Epithelial cell of proximal tubule (primary cell): Measurements from ENCODE around the gene ELAVL1. TPM values are rescaled to one million over a fixed set of nuclear protein-coding genes. Genes with fewer than 3 reads are reported as not detected.

Experiments used
- DNase-seq: peaks from one replicate; pipeline ENCODE4 v3.0.0-alpha.2; 2011; ENCODE audit warnings: low read depth
- H3K4me3 ChIP-seq: 2 replicates; pipeline ENCODE4 v1.5.1; 2011; ENCODE audit warnings: low read depth, mild to moderate bottlenecking, low read length
- total RNA-seq: library from RNA; depleted of rRNA; stranded (reverse); fragments of >200 nt; gene quantifications from 2 replicates; pipeline ENCODE4 v1.2.3, GENCODE V29; 2015
- TF ChIP-seq, protein P1 (sequence below): conservative IDR thresholded peaks from 2 replicates; pipeline ENCODE4 v1.5.1; 2012; ENCODE audit warnings: low read depth, mild to moderate bottlenecking, low read length

Gene ELAVL1
- total RNA-seq, 1 donor from 2014 or later: 28.6 TPM

DNA sequence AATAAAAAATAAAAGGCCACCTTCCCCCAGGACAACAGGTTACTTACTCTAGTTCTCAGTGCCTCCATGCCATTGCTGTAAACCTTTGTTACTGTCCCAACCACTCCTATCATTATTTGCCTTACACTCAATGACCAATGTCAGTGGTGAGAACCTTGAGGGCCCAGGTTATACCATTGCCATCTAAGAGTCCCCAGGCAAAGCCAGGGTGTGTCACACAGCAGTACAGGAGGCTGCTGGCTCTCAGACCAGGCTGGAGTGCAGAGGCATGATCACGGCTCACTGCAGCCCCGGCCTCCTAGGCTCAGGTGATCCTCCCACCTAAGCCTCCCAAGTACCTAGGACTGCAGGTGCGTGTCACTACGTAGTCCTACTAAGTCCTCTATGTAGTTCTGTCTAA lies 6.1 kb downstream of the ELAVL1 start:
- DNase-seq: no peak
- TF ChIP-seq, protein P1, sequence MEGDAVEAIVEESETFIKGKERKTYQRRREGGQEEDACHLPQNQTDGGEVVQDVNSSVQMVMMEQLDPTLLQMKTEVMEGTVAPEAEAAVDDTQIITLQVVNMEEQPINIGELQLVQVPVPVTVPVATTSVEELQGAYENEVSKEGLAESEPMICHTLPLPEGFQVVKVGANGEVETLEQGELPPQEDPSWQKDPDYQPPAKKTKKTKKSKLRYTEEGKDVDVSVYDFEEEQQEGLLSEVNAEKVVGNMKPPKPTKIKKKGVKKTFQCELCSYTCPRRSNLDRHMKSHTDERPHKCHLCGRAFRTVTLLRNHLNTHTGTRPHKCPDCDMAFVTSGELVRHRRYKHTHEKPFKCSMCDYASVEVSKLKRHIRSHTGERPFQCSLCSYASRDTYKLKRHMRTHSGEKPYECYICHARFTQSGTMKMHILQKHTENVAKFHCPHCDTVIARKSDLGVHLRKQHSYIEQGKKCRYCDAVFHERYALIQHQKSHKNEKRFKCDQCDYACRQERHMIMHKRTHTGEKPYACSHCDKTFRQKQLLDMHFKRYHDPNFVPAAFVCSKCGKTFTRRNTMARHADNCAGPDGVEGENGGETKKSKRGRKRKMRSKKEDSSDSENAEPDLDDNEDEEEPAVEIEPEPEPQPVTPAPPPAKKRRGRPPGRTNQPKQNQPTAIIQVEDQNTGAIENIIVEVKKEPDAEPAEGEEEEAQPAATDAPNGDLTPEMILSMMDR: no peak
- no peak overlapping the region for H3K4me3 ChIP-seq

DNA sequence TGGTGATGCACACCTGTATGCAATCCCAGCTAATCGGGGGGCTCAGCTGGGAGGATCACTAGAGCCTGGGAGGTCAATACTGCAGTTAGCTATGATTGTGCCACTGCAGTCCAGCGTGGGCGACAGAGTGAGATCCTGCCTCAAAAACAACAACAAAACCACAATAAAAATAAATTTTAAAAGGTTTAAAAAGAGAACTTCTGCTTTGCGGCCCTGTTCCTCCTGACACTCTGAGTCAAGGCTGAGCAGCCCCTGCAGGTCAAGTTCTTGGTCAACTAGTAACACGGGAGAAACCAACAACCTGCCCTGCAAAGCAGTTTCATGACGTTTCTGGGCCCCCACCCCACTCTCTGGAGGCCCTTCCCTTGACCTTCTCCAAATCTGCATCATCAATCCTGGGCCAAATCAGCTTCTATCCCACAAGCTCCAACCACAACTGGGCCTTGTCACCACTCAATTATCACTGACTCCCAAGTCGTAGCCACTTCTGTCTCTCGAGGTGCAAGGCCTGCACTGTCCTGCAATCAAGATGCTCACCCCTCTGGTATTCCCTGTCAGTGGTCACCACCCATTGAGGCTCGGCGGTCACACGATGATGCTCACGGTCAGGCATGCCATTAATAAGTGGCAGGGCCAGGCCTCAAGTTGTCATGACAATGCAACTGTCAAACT lies 7.5 kb downstream of the ELAVL1 start:
- H3K4me3 ChIP-seq: no peak overlapping the region
- no peak for DNase-seq

DNA sequence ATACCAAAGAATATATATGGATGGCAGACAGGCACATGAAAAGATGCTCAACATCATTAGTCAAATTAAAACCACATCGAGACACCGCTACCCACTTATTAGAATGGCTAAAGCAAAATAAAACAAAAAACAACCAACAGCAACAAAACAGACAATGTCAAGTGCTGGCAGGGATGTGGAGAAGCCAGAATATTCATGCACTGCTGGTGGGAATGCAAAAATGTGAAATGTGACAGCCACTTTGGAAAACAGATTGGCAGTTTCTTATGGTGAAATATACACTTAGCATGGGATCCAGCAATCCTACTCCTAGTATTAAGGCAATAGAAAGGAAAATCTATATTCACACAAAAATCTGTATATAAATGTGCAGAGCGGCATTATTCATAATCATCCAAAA lies 8.6 kb downstream of the ELAVL1 start:
- no peak for DNase-seq
- TF ChIP-seq, protein P1: no peak
- no peak overlapping the region for H3K4me3 ChIP-seq

More for the DNA sequence above, 7.5 kb downstream of the ELAVL1 start:
- TF ChIP-seq, protein P1: no peak

- TF ChIP-seq, protein P1: no peak
- no peak overlapping the region for H3K4me3 ChIP-seq
- no peak for DNase-seq
Measured at GRCh38 chr19:7995810-7996158, 9.7 kb downstream of the ELAVL1 start.

DNA sequence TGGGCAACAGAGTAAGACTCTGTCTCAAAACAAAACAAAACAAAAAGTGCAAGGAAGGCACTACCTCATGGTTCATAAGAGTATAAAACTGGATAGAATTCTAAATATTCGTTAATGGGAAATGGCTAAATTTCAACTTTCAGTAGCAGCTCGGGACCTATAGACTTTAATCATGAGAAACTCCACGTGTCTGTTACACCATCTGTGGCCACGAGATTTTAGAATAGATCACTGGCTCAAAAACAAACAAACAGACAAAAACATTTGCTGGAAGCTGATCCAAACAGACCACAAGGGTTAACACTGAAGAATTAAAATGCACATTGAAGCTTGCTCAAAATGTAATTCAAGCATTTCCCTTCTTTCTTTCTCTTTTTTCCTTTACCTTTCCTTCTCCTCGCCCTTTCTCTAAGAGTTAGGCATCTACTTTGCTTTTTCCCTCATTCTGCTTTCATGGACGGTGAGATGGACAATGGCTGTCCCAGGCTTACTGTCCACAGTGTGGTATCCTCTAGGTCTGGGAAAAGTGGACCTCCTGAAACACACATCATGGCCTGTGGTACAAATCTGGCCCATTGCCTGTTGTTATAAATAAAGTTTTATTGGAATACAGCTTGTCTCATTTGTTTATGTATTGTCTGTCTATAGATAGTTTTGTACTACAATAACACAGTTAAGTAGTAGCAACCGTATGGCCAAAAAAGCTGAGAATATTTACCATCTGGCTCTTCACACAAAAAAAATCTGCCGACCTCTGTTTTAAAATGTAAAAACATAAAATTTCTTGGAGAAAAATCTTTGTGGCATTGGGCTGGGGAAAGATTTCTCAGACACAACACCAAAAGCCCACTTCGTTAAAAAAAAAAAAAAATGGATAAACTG lies 10.3 kb downstream of the ELAVL1 start:
- H3K4me3 ChIP-seq: no peak overlapping the region
- TF ChIP-seq, protein P1: no peak
- DNase-seq: no peak

GRCh38 chr19:7994114-7994513 lies 11.3 kb downstream of the ELAVL1 start:
- no peak for DNase-seq
- no peak overlapping the region for H3K4me3 ChIP-seq
- TF ChIP-seq, protein P1: peak; percentile 6
